ENCODE data around the gene SORBS1. TPM values are rescaled to one million over a fixed set of nuclear protein-coding genes. Genes with fewer than 3 reads are reported as not detected.

The SORBS1 gene
- total RNA-seq, 1 donor from 2014 or later: 896 TPM

DNA sequence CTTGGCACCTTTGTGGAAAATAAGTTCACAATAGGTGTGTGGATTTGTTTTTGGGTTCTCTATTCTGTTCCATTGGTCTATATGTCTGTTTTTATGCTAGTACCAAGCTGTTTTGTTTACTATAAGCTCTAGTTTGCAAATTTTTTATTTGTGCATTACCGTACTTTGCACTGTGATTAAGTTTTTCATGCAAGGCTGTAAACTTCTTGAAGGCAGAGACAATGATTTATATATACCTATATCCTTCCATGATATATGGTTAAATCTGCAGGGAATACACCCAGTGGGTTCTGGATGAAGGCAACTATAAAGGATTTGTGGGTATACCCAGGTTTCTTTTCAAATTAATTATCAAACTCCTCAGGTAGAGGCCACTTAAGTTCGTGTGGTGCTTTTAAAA lies 178.6 kb downstream of the SORBS1 start:
- H3K4me1 ChIP-seq: peaks cover 91% of the 10 kb centered on the region
- intact Hi-C loops (cut with micrococcal nuclease): no loop called here

DNA sequence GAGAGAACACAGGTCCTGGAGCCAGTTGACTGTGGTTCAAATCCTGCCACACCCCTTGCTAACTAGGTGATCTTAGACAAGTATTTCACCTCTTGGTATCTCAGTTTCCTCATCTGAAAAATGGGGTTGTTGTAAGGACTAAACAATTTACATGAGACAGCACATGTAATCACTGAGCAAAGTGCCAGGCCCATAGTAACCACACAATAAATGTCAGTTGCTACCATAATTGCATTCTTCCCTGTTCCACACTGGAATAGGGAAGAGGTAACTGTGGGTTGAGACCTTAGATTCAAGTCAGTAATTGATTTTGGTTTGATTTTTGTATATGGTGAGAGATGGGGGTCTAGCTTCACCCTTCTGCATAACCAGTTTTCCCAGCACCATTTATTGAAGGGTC lies 179.0 kb downstream of the SORBS1 start:
- Histone ChIP-seq H3K9me3 (replicated peaks) (no peaks in the 10 kb centered on the region), H3K4me1 (peaks cover 91% of the 10 kb centered on the region), H3K36me3 (peaks cover 81% of the 10 kb centered on the region), H3K27me3 (ENCODE audit: low read depth) (no peaks in the 10 kb centered on the region), H3K27ac (replicated peaks) (peak overlapping the region; percentile 64), H3K4me3 (no peak overlapping the region)
- DNase-seq: no peak
- TF ChIP-seq, protein P1, sequence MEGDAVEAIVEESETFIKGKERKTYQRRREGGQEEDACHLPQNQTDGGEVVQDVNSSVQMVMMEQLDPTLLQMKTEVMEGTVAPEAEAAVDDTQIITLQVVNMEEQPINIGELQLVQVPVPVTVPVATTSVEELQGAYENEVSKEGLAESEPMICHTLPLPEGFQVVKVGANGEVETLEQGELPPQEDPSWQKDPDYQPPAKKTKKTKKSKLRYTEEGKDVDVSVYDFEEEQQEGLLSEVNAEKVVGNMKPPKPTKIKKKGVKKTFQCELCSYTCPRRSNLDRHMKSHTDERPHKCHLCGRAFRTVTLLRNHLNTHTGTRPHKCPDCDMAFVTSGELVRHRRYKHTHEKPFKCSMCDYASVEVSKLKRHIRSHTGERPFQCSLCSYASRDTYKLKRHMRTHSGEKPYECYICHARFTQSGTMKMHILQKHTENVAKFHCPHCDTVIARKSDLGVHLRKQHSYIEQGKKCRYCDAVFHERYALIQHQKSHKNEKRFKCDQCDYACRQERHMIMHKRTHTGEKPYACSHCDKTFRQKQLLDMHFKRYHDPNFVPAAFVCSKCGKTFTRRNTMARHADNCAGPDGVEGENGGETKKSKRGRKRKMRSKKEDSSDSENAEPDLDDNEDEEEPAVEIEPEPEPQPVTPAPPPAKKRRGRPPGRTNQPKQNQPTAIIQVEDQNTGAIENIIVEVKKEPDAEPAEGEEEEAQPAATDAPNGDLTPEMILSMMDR (IDR thresholded peaks at IDR 0.05; ENCODE audit: borderline replicate concordance): no peak
- intact Hi-C loops (cut with micrococcal nuclease): no loop called here

More for the DNA sequence above, 178.6 kb downstream of the SORBS1 start:
- Histone ChIP-seq H3K4me3 (no peak overlapping the region), H3K27me3 (ENCODE audit: low read depth) (no peaks in the 10 kb centered on the region), H3K27ac (replicated peaks) (peak overlapping the region; percentile 64), H3K36me3 (peaks cover 84% of the 10 kb centered on the region), H3K9me3 (replicated peaks) (no peaks in the 10 kb centered on the region)
- DNase-seq: no peak
- TF ChIP-seq, protein P1 (IDR thresholded peaks at IDR 0.05; ENCODE audit: borderline replicate concordance): no peak

DNA sequence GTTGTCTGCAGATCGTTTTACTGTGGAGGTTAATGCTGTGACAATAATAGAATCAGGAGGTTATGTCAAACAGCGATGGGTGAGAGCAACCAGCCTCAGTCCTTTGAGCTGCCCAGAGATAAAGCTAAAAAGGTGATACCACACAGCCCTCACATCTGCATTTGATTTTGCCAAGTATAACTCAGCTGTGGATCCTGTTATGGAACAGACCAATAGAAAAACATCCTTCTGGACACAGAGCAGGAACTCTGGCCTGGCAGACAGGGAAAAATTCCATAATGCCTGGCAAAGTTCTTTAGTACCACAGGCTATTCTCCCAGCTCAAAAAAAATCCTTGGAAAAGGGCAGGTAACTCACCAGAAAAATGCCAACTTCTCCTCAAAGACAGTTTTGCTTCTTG lies 183.2 kb downstream of the SORBS1 start:
- no peaks in the 10 kb centered on the region for H3K9me3 ChIP-seq (replicated peaks)
- no peaks in the 10 kb centered on the region for H3K27me3 ChIP-seq (ENCODE audit: low read depth)
- TF ChIP-seq, protein P1 (IDR thresholded peaks at IDR 0.05; ENCODE audit: borderline replicate concordance): no peak
- no peak for DNase-seq
- H3K27ac ChIP-seq (replicated peaks): peak overlapping the region; percentile 74
- intact Hi-C loops (cut with micrococcal nuclease): no loop called here
- H3K4me3 ChIP-seq: no peak overlapping the region
- peaks cover 76% of the 10 kb centered on the region for H3K4me1 ChIP-seq
- peaks cover 73% of the 10 kb centered on the region for H3K36me3 ChIP-seq

DNA sequence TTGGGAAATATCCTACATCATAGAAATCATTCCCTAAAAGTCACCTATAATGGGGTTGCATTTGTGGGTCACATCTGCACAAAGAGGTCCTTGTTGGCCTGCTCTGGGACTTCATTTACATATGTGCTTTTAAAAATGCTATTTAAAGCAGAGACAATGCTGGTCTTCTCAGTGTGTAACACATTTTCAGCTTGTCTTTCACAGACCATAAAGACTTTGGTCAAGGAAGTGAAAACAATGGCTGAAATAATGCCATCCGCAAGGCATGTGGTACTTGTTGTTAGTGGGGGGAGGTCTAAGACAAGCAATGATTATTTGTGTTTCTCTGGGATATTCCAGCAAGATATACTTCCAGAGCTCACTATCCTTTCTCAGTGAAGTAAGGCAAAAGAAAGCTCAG lies 185.8 kb downstream of the SORBS1 start:
- TF ChIP-seq, protein P1 (IDR thresholded peaks at IDR 0.05; ENCODE audit: borderline replicate concordance): no peak
- no peaks in the 10 kb centered on the region for H3K27me3 ChIP-seq (ENCODE audit: low read depth)
- intact Hi-C loops (cut with micrococcal nuclease): no loop called here
- H3K4me3 ChIP-seq: no peak overlapping the region
- no peaks in the 10 kb centered on the region for H3K9me3 ChIP-seq (replicated peaks)
- peaks cover 67% of the 10 kb centered on the region for H3K4me1 ChIP-seq
- H3K36me3 ChIP-seq: peaks cover 73% of the 10 kb centered on the region
- DNase-seq: no peak
- H3K27ac ChIP-seq (replicated peaks): peak overlapping the region; percentile 74

DNA sequence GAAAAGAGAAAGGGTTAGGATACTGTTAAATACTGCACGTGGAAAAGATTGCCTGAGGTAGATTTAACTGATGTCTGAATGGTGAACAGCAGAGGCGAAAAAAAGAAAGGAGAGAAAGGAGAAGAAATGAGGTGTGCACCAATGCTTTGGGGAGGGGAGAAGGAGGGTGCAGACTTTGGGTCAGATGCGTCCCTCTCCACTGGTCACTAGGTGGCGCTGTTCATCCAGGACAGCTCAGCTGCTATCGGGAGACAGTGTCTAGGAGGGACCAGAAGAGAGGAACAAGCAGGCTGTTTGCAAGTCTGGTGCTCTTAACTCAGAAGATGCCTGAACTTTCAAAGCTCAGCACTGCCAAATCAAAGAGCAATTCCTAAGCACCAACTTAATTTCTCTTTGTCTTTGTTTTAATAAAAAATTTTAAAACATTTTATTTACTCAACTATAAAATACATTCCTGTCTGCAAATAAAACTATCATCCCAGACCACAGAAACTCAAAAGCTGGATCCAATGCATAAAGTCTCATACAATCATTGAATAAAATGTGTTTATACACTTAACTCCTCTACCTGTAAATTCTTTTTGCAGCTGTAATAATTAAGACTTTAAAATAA lies 186.5 kb downstream of the SORBS1 start:
- DNase-seq: peak; percentile 64
- H3K36me3 ChIP-seq: peaks cover 73% of the 10 kb centered on the region

More for the DNA sequence above, 186.5 kb downstream of the SORBS1 start:
- TF ChIP-seq, protein P1 (IDR thresholded peaks at IDR 0.05; ENCODE audit: borderline replicate concordance): peak; percentile 97
- peak overlapping the region; percentile 74 for H3K27ac ChIP-seq (replicated peaks)
- intact Hi-C loops (cut with micrococcal nuclease): loop anchor here (5.0 kb wide), 1 partner anchor 228 kb away; no protein-coding TSS in a partner anchor
- H3K27me3 ChIP-seq (ENCODE audit: low read depth): no peaks in the 10 kb centered on the region
- H3K4me1 ChIP-seq: peaks cover 64% of the 10 kb centered on the region
- no peak overlapping the region for H3K4me3 ChIP-seq
- H3K9me3 ChIP-seq (replicated peaks): no peaks in the 10 kb centered on the region

Measured in left ventricle myocardium inferior (tissue), 1 donor.